ENCODE data around the gene ARHGAP27.

- no peak for TF ChIP-seq POU6F1 (CRISPR knock-in tag; IDR thresholded peaks at IDR 0.05; ENCODE audit: borderline replicate concordance, low read depth)
- no peak for TF ChIP-seq ISL1 (CRISPR knock-in tag; IDR thresholded peaks at IDR 0.05)
- no peak for TF ChIP-seq TSHZ2 (CRISPR knock-in tag; IDR thresholded peaks at IDR 0.05)
- TF ChIP-seq ZNF8 (CRISPR knock-in tag; IDR thresholded peaks at IDR 0.05) = no peak
- TF ChIP-seq CSDC2 (CRISPR knock-in tag; IDR thresholded peaks at IDR 0.05) = no peak
- TF ChIP-seq TCF4 (CRISPR knock-in tag; IDR thresholded peaks at IDR 0.05; ENCODE audit: borderline replicate concordance) = no peak
- no peak for TF ChIP-seq ARNTL (CRISPR knock-in tag; IDR thresholded peaks at IDR 0.05; ENCODE audit: borderline replicate concordance, low read depth)
- TF ChIP-seq ZFP30 (CRISPR knock-in tag; IDR thresholded peaks at IDR 0.05) = no peak
- no peak for TF ChIP-seq CSRNP3 (CRISPR knock-in tag; IDR thresholded peaks at IDR 0.05)
- TF ChIP-seq RARB (CRISPR knock-in tag; IDR thresholded peaks at IDR 0.05) = no peak
- no peak for TF ChIP-seq ESRRG (CRISPR knock-in tag; IDR thresholded peaks at IDR 0.05)
- no peak for TF ChIP-seq TOX (CRISPR knock-in tag; IDR thresholded peaks at IDR 0.05; ENCODE audit: borderline replicate concordance)
- no peak for TF ChIP-seq ZNF70 (CRISPR knock-in tag; IDR thresholded peaks at IDR 0.05)
- TF ChIP-seq ZNF565 (CRISPR knock-in tag; conservative IDR thresholded peaks at IDR 0.05; ENCODE audit: low read depth) = no peak
Measured at GRCh38 chr17:45391291-45391690, 41.4 kb downstream of the ARHGAP27 start.
